A204.1 (cell line): Measurements from ENCODE around the gene FGFRL1.
"Not testable (repeated sequence)": the region's sequence is repeated elsewhere in the genome, so short reads cannot be mapped to it uniquely, and the experiment has no call there.

Experiments used
- FAIRE-seq: peaks from 2 replicates; lab custom pipeline; 2012; peaks lifted over from hg19 to GRCh38; lab: Jason Lieb, UNC

The FGFRL1 gene

GRCh38 chr4:993111-994029, 18.1 kb upstream of the FGFRL1 start, which contains the start of gene SLC26A1:
TSS of gene SLC26A1 (minus strand) at chr4:993404. CDS start at chr4:991703, 1,701 bp downstream.
- FAIRE-seq: no peak

- no peak for FAIRE-seq
Measured at GRCh38 chr4:995311-996026, 16.0 kb upstream of the FGFRL1 start.

- FAIRE-seq: no peak
Measured at GRCh38 chr4:996030-996996, 15.1 kb upstream of the FGFRL1 start.

GRCh38 chr4:996997-997374, 14.4 kb upstream of the FGFRL1 start:
- FAIRE-seq: no peak

- FAIRE-seq: no peak
Measured at GRCh38 chr4:997375-998071, 13.9 kb upstream of the FGFRL1 start.

GRCh38 chr4:998096-998691, 13.2 kb upstream of the FGFRL1 start:
- FAIRE-seq: no peak

- FAIRE-seq: not testable (repeated sequence)
Measured at GRCh38 chr4:999240-999863, 12.1 kb upstream of the FGFRL1 start.

- no peak for FAIRE-seq
Measured at GRCh38 chr4:999882-1000425, 11.5 kb upstream of the FGFRL1 start.

GRCh38 chr4:1000686-1001260, 10.7 kb upstream of the FGFRL1 start:
- no peak for FAIRE-seq

- FAIRE-seq: no peak
Measured at GRCh38 chr4:1001561-1002130, 9.8 kb upstream of the FGFRL1 start.

- FAIRE-seq: no peak
Measured at GRCh38 chr4:1002131-1002630, 9.2 kb upstream of the FGFRL1 start.

- no peak for FAIRE-seq
Measured at GRCh38 chr4:1002631-1003251, 8.7 kb upstream of the FGFRL1 start.

GRCh38 chr4:1003271-1004070, 8.0 kb upstream of the FGFRL1 start:
- FAIRE-seq: no peak

- FAIRE-seq: no peak
Measured at GRCh38 chr4:1004071-1004418, 7.4 kb upstream of the FGFRL1 start.

GRCh38 chr4:1004557-1005485, 6.6 kb upstream of the FGFRL1 start:
- FAIRE-seq: no peak

- no peak for FAIRE-seq
Measured at GRCh38 chr4:1006856-1007255, 4.6 kb upstream of the FGFRL1 start.
